GM12878 (cell line): ENCODE data around the gene SHISA7. TPM values are rescaled to one million over a fixed set of nuclear protein-coding genes. Genes with fewer than 3 reads are reported as not detected.
A peak's percentile ranks its signal among the peaks of the same experiment; 100 is the strongest.

ENCODE experiments used
- ATAC-seq: fragments of 200-7000 bp; cut with Tn5 transposase; 3 replicates; pipeline ENCODE4 v1.9.1; 2020; ENCODE audit warnings: mild to moderate bottlenecking, moderate library complexity
- BruUV-seq: library from RNA; stranded (reverse); fragments of 400-500 nt; replicated peaks from 2 replicates; lab custom pipeline; 2021; lab: Mats Ljungman, UMichigan
- CTCF ChIA-PET: fragments of 300-600 bp; sonication (Branson Sonifier 250); formaldehyde crosslinking; extraction: SDS; loops from one replicate; lab custom pipeline; 2021; ENCODE audit warnings: inconsistent platforms; lab: Yijun Ruan, JAX
- POLR2A ChIA-PET: fragments of 350-600 bp; formaldehyde crosslinking; extraction: SDS; loops from one replicate; lab custom pipeline; 2021; ENCODE audit warnings: inconsistent platforms; lab: Charles Lee
- RAD21 ChIA-PET: fragments of 300-600 bp; sonication (Branson Sonifier 250); formaldehyde crosslinking; loops from one replicate; lab custom pipeline; 2023; ENCODE audit warnings: antibody characterized with exemption; ENCODE audit not compliant: unreplicated experiment; lab: Charles Lee
- SMC1A ChIA-PET: fragments of 300-600 bp; sonication (Branson Sonifier 250); formaldehyde crosslinking; loops from one replicate; lab custom pipeline; 2023; ENCODE audit not compliant: unreplicated experiment, uncharacterized antibody; lab: Charles Lee
- DNase-seq: peaks from one replicate; pipeline ENCODE4 v3.0.0-alpha.2; 2011; ENCODE audit warnings: low read depth, low spot score
- FAIRE-seq: peaks from 3 replicates; lab custom pipeline; 2011; peaks lifted over from hg19 to GRCh38; lab: Jason Lieb, UNC
- H2AFZ ChIP-seq: 2 replicates; pipeline ENCODE4 v1.6.0; 2011; ENCODE audit warnings: low read depth, low read length, control low read depth; ENCODE audit not compliant: control insufficient read depth
- H3K27ac ChIP-seq: 2 replicates; pipeline ENCODE4 v1.5.1; 2011; ENCODE audit warnings: control low read depth; ENCODE audit not compliant: control insufficient read depth, insufficient read depth
- H3K27me3 ChIP-seq, 2 experiments: replicated peaks in 1 of 2; 2 replicates each; pipeline versions ENCODE4 v1.6.0 to v1.6.1; 2011; ENCODE audit warnings: low read length in 1 of 2; ENCODE audit not compliant: control insufficient read depth in 2 of 2, insufficient read depth in 2 of 2
- H3K36me3 ChIP-seq, 2 experiments: 2 replicates each; pipeline ENCODE4 v1.5.1; 2011; ENCODE audit warnings: low read length in 1 of 2; ENCODE audit not compliant: control insufficient read depth in 2 of 2, insufficient read depth in 2 of 2
- H3K4me1 ChIP-seq: 2 replicates; pipeline ENCODE4 v1.6.1; 2011; ENCODE audit warnings: mild to moderate bottlenecking, low read length, moderate library complexity, mixed read lengths; ENCODE audit not compliant: control insufficient read depth, insufficient read depth
- H3K4me2 ChIP-seq: 2 replicates; pipeline ENCODE4 v1.6.0; 2011; ENCODE audit warnings: control low read depth; ENCODE audit not compliant: control insufficient read depth, insufficient read depth
- H3K4me3 ChIP-seq: fragments of 200-600 bp; sonication (generic); 2 replicates; pipeline ENCODE4 v1.5.1; 2016
- H3K79me2 ChIP-seq: 2 replicates; pipeline ENCODE4 v1.6.0; 2011; ENCODE audit warnings: low read length; ENCODE audit not compliant: control insufficient read depth, insufficient read depth
- H3K9ac ChIP-seq: 2 replicates; pipeline ENCODE4 v1.8.0; 2011; ENCODE audit warnings: low read length, control low read depth, mixed read lengths; ENCODE audit not compliant: control insufficient read depth, insufficient read depth
- H3K9me3 ChIP-seq: replicated peaks from 3 replicates; pipeline ENCODE4 v1.5.1; 2011; ENCODE audit warnings: mild to moderate bottlenecking, low read length; ENCODE audit not compliant: control insufficient read depth, insufficient read depth
- H4K20me1 ChIP-seq: 2 replicates; pipeline ENCODE4 v1.6.0; 2011; ENCODE audit not compliant: control insufficient read depth, insufficient read depth
- CBFB ChIP-seq: IDR thresholded peaks from 2 replicates; pipeline ENCODE4 v1.6.1; 2016; ENCODE audit warnings: antibody characterized with exemption, low read depth
- CBX5 ChIP-seq: sonication (generic); IDR thresholded peaks from 2 replicates; pipeline ENCODE4 v1.6.1; 2016; ENCODE audit warnings: low read depth, moderate library complexity, mild to moderate bottlenecking, inconsistent platforms
- CEBPB ChIP-seq, 2 experiments: fragments of 150-350 bp in 1 of 2; IDR thresholded peaks; 2 replicates each; pipeline ENCODE4 v1.6.1; 2012 to 2014; ENCODE audit warnings: low read depth in 2 of 2, low read length in 2 of 2, borderline replicate concordance in 1 of 2, inconsistent platforms in 1 of 2
- CREM ChIP-seq: IDR thresholded peaks from 2 replicates; pipeline ENCODE4 v1.6.1; 2014; ENCODE audit warnings: antibody characterized with exemption, low read depth
- EZH2 ChIP-seq: IDR thresholded peaks from 2 replicates; pipeline ENCODE4 v1.6.1; 2012; ENCODE audit warnings: low read depth, mild to moderate bottlenecking, control low read depth, inconsistent platforms, low read length, borderline replicate concordance; ENCODE audit not compliant: control insufficient read depth
- FOXK2 ChIP-seq: fragments of 450-650 bp; IDR thresholded peaks from 2 replicates; pipeline ENCODE4 v1.6.1; 2017; ENCODE audit warnings: mild to moderate bottlenecking, moderate library complexity
- HDAC6 ChIP-seq: fragments of 200-600 bp; sonication (generic); IDR thresholded peaks from one replicate; pipeline ENCODE4 v1.8.0; 2017; ENCODE audit warnings: antibody characterized with exemption; ENCODE audit not compliant: unreplicated experiment
- JUNB ChIP-seq: IDR thresholded peaks from 2 replicates; pipeline ENCODE4 v1.6.1; 2016; ENCODE audit warnings: antibody characterized with exemption, mild to moderate bottlenecking
- KLF5 ChIP-seq: fragments of 450-650 bp; IDR thresholded peaks from 2 replicates; pipeline ENCODE4 v1.6.1; 2014; ENCODE audit warnings: mild to moderate bottlenecking; ENCODE audit not compliant: partially characterized antibody
- MYC ChIP-seq: IDR thresholded peaks from 2 replicates; pipeline ENCODE4 v1.6.1; 2011; ENCODE audit warnings: mild to moderate bottlenecking, low read length, moderate library complexity, inconsistent platforms; ENCODE audit not compliant: insufficient read depth, insufficient replicate concordance, insufficient read length, severe bottlenecking
- NBN ChIP-seq: fragments of 450-650 bp; IDR thresholded peaks from 2 replicates; pipeline ENCODE4 v1.6.1; 2016
- PAX5 ChIP-seq: IDR thresholded peaks from 2 replicates; pipeline ENCODE4 v1.6.1; 2011; ENCODE audit warnings: low read depth, low read length, borderline replicate concordance
- PAX8 ChIP-seq: fragments of 450-650 bp; IDR thresholded peaks from 2 replicates; pipeline ENCODE4 v1.6.1; 2017; ENCODE audit warnings: mild to moderate bottlenecking, moderate library complexity
- SIN3A ChIP-seq: IDR thresholded peaks from 2 replicates; pipeline ENCODE4 v1.6.1; 2012; ENCODE audit warnings: low read depth, low read length, improper control_type of control experiment
- SREBF1 ChIP-seq: IDR thresholded peaks from 2 replicates; pipeline ENCODE4 v1.6.1; 2012; ENCODE audit warnings: mild to moderate bottlenecking, low read length
- WGBS: methylation state at CpG from one replicate; pipeline ENCODE4 v1.1.6; 2016; ENCODE audit warnings: low lambda C conversion rate; ENCODE audit not compliant: insufficient replicate concordance, insufficient coverage; ENCODE audit errors: missing lambda C conversion rate; 5-methylcytosine and 5-hydroxymethylcytosine counted together
- in situ Hi-C: fragments of 300-500 bp; cut with MboI; formaldehyde crosslinking; loops from 9 replicates; pipeline ENCODE4 v1.14.3; 2018; ENCODE audit warnings: mixed read lengths
- intact Hi-C: fragments of 100-400 bp; cut with micrococcal nuclease; formaldehyde crosslinking; loops from one replicate; pipeline ENCODE4 v1.14.2; 2022; ENCODE audit not compliant: unreplicated experiment
- polyA plus RNA-seq, 11 experiments: library from polyadenylated mRNA; depleted of rRNA in 4 of 11; unstranded in 6 of 11; stranded (reverse) in 5 of 11; fragments of >200 nt; fragmentation: Nextera tagmentation in 4 of 11; fragmentation: Illumina TruSeq in 1 of 11; extraction: Ambion mirVana in 4 of 11; extraction: Trizol in 1 of 11; gene quantifications; 1 replicate in 1 of 11; 2 replicates in 10 of 11; pipeline versions ENCODE4 v1.2.1 to v1.2.3, GENCODE V29; 2011 to 2016; ENCODE audit warnings: inconsistent platforms in 2 of 11, missing spikeins in 2 of 11, low read depth in 1 of 11
- total RNA-seq, 4 experiments: library from RNA; depleted of rRNA in 3 of 4; stranded (reverse); fragments of >200 nt in 3 of 4; fragmentation: Illumina TruSeq in 1 of 4; extraction: Trizol in 1 of 4; gene quantifications; 2 replicates each; pipeline versions ENCODE4 v1.2.1 to v1.2.3, GENCODE V29; 2013 to 2021
- TF ChIP-seq, protein P1 (sequence below): fragments of 450-650 bp; IDR thresholded peaks from 2 replicates; pipeline ENCODE4 v1.6.1; 2018; ENCODE audit warnings: mild to moderate bottlenecking, low read depth, moderate library complexity; ENCODE audit not compliant: partially characterized antibody
- TF ChIP-seq, protein P2 (sequence below): fragments of 450-650 bp; IDR thresholded peaks from 2 replicates; pipeline ENCODE4 v1.6.1; 2016; ENCODE audit warnings: mild to moderate bottlenecking, moderate library complexity, borderline replicate concordance

SHISA7 gene
- total and polyA plus RNA-seq, 10 of the 15 experiments (the other 5 are each of a cell fraction or from before 2014, with no cell fraction given): 0.03 TPM; not detected in 9

DNA sequence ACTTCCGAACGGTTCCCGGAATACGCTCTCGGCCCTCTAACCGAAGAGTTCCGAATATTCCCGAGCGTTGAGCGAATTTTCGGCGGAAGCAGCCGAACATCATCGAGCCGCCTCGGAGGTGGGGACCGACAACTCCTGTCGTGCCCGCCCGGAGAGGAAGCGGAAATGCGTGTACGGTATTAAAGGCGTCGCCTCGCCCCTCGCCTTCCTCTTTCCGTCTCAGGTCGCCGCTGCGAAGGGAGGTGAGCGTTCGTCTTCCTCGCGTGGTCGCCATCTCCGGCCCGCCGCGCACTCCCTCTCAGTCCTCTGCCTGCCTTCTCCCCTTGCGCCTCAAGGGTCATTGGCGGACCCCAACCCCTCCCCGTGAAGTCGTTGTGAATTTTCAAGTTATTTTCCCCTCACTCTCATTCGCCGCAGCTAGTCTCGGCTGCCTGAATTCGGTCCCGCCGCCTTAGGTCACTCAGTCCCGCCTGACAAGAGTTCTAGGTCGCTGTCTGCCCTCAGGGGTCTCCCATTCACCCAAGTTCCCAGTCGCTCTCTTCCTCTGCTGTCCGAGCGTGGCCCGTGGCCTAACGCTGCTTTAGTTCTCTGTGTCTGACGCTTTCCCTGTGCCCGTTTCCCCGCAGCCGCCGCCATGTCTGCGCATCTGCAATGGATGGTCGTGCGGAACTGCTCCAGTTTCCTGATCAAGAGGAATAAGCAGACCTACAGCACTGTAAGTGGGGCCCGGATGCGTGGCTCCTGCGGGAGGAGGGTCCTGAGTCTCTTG is 57.2 kb downstream of the SHISA7 start, which contains the start of gene RPL28:
RPL28 (plus strand) TSS at position 209 of the 769 bp plus-strand sequence; CDS start at position 635, 426 bp downstream.
- Histone ChIP-seq H3K4me3 (peak within 1 kb of the TSS; percentile 94), H3K79me2 (peaks cover 39% of the 10 kb centered on the region), H3K9ac (peak within 1 kb of the TSS; percentile 98), H3K36me3 (peaks cover 16 to 23% of the 10 kb centered on the region in 2 experiments; a peak in 3 of 4 replicates), H3K27me3 (no peaks in the 10 kb centered on the region), H2AFZ (peak within 1 kb of the TSS; percentile 94), H3K4me1 (peaks cover 28% of the 10 kb centered on the region), H4K20me1 (peaks cover 11% of the 10 kb centered on the region), H3K9me3 (no peaks in the 10 kb centered on the region), H3K27ac (peak within 1 kb of the TSS; percentile 90), H3K4me2 (peak within 1 kb of the TSS; percentile 95)
- CTCF ChIA-PET: no interaction called here
- RAD21 ChIA-PET: interaction anchor here (1.0 kb wide), 1 partner anchor 21 kb away, joined by 5 read pairs; no protein-coding TSS in a partner anchor
- ATAC-seq (peak; percentile 80), DNase-seq (peak; percentile 93), FAIRE-seq (no peak)
- intact Hi-C loops: loop anchor here (10.0 kb wide), 2 partner anchors 131 to 771 kb away; partner anchors contain the start of gene PPP6R1
- POLR2A ChIA-PET: interaction anchor here (1.1 to 1.3 kb wide), 2 partner anchors 19 to 21 kb away, joined by 4 to 6 read pairs; partner anchors contain the start of gene UBE2S
- 1% methylated on average over 67 of the region's 68 CpGs for WGBS
- in situ Hi-C loops: no loop called here
- BruUV-seq: TSS peak; percentile 85
- SMC1A ChIA-PET: no interaction called here
- TF ChIP-seq MYC: no peak
- peak; percentile 70 for TF ChIP-seq CREM
- TF ChIP-seq PAX8: no peak
- TF ChIP-seq, protein P1, sequence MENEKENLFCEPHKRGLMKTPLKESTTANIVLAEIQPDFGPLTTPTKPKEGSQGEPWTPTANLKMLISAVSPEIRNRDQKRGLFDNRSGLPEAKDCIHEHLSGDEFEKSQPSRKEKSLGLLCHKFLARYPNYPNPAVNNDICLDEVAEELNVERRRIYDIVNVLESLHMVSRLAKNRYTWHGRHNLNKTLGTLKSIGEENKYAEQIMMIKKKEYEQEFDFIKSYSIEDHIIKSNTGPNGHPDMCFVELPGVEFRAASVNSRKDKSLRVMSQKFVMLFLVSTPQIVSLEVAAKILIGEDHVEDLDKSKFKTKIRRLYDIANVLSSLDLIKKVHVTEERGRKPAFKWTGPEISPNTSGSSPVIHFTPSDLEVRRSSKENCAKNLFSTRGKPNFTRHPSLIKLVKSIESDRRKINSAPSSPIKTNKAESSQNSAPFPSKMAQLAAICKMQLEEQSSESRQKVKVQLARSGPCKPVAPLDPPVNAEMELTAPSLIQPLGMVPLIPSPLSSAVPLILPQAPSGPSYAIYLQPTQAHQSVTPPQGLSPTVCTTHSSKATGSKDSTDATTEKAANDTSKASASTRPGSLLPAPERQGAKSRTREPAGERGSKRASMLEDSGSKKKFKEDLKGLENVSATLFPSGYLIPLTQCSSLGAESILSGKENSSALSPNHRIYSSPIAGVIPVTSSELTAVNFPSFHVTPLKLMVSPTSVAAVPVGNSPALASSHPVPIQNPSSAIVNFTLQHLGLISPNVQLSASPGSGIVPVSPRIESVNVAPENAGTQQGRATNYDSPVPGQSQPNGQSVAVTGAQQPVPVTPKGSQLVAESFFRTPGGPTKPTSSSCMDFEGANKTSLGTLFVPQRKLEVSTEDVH: no peak
- TF ChIP-seq KLF5: peak; percentile 29
- peak; percentile 90; the same call in 1 of the 2 replicates for TF ChIP-seq CBFB
- TF ChIP-seq HDAC6: peak; percentile 75
- no peak for TF ChIP-seq FOXK2
- TF ChIP-seq SIN3A: peak; percentile 96
- TF ChIP-seq EZH2: no peak
- TF ChIP-seq JUNB: no peak
- TF ChIP-seq CEBPB (IDR thresholded peaks at IDR 0.05; ENCODE audit: borderline replicate concordance in 1 of 2, low read depth in 2 of 2, low read length in 2 of 2): 0 out of 4 replicates have a peak, but pooled peaks of 1 of the 2 experiments have one; percentile 15
- TF ChIP-seq SREBF1: peak; percentile 33; the same call in 1 of the 2 replicates
- peak; percentile 63; the same call in 1 of the 2 replicates for TF ChIP-seq PAX5
- TF ChIP-seq, protein P2, sequence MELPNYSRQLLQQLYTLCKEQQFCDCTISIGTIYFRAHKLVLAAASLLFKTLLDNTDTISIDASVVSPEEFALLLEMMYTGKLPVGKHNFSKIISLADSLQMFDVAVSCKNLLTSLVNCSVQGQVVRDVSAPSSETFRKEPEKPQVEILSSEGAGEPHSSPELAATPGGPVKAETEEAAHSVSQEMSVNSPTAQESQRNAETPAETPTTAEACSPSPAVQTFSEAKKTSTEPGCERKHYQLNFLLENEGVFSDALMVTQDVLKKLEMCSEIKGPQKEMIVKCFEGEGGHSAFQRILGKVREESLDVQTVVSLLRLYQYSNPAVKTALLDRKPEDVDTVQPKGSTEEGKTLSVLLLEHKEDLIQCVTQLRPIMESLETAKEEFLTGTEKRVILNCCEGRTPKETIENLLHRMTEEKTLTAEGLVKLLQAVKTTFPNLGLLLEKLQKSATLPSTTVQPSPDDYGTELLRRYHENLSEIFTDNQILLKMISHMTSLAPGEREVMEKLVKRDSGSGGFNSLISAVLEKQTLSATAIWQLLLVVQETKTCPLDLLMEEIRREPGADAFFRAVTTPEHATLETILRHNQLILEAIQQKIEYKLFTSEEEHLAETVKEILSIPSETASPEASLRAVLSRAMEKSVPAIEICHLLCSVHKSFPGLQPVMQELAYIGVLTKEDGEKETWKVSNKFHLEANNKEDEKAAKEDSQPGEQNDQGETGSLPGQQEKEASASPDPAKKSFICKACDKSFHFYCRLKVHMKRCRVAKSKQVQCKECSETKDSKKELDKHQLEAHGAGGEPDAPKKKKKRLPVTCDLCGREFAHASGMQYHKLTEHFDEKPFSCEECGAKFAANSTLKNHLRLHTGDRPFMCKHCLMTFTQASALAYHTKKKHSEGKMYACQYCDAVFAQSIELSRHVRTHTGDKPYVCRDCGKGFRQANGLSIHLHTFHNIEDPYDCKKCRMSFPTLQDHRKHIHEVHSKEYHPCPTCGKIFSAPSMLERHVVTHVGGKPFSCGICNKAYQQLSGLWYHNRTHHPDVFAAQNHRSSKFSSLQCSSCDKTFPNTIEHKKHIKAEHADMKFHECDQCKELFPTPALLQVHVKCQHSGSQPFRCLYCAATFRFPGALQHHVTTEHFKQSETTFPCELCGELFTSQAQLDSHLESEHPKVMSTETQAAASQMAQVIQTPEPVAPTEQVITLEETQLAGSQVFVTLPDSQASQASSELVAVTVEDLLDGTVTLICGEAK: peak; percentile 88
- TF ChIP-seq CBX5: no peak
- 0 out of 2 replicates have a peak, but pooled peaks have one; percentile 77 for TF ChIP-seq NBN
